Liver (tissue), 3 donors: ENCODE results near the gene GUCY1B1.

Experiments
- EGR1 ChIP-seq, 2 donors: IDR thresholded peaks; 2 replicates each; pipeline ENCODE4 v1.6.1; 2016 to 2018; ENCODE audit warnings: antibody characterized with exemption in 2 of 2, low read depth in 2 of 2
- TF ChIP-seq, protein P1 (sequence below): fragments of 150-350 bp; IDR thresholded peaks from 2 replicates; pipeline ENCODE4 v1.5.1; 2017; ENCODE audit warnings: improper control_type of control experiment, low read depth, low read length; ENCODE audit not compliant: missing input control
- donor health status: healthy.
- donor health status: healthy.

GRCh38 chr4:155853189-155853588, 94.4 kb downstream of the GUCY1B1 start:
- TF ChIP-seq, protein P1, sequence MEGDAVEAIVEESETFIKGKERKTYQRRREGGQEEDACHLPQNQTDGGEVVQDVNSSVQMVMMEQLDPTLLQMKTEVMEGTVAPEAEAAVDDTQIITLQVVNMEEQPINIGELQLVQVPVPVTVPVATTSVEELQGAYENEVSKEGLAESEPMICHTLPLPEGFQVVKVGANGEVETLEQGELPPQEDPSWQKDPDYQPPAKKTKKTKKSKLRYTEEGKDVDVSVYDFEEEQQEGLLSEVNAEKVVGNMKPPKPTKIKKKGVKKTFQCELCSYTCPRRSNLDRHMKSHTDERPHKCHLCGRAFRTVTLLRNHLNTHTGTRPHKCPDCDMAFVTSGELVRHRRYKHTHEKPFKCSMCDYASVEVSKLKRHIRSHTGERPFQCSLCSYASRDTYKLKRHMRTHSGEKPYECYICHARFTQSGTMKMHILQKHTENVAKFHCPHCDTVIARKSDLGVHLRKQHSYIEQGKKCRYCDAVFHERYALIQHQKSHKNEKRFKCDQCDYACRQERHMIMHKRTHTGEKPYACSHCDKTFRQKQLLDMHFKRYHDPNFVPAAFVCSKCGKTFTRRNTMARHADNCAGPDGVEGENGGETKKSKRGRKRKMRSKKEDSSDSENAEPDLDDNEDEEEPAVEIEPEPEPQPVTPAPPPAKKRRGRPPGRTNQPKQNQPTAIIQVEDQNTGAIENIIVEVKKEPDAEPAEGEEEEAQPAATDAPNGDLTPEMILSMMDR: no peak
- no peak for TF ChIP-seq EGR1 (IDR thresholded peaks at IDR 0.05; ENCODE audit: low read depth in 2 of 2)
